Measurements from ENCODE around the gene RPP30.

Gene RPP30

GRCh38 chr10:90845726-90846125, 26.0 kb upstream of the RPP30 start:
- H3K9me3 ChIP-seq (ENCODE audit: insufficient read depth, low read length), result peaks cover 11% of the 10 kb centered on the region
- H3K79me2 ChIP-seq (ENCODE audit: insufficient read depth, low read length), result no peaks in the 10 kb centered on the region
- no peak overlapping the region for H3K4me2 ChIP-seq (ENCODE audit: low read depth, low read length, poor library complexity, severe bottlenecking)
- H2AFZ ChIP-seq (ENCODE audit: low read depth, low read length, severe bottlenecking), result no peak overlapping the region
- no peak overlapping the region for H3K27ac ChIP-seq (ENCODE audit: low read depth, low read length)
- H3K27me3 ChIP-seq (ENCODE audit: low read length), result 0 out of 2 replicates have a peak, but pooled peaks cover 3% of the 10 kb centered on the region
- H3K9ac ChIP-seq (ENCODE audit: low read length), result no peak overlapping the region
- H3K36me3 ChIP-seq (ENCODE audit: low read length), result no peaks in the 10 kb centered on the region
- H4K20me1 ChIP-seq (ENCODE audit: low read depth, low read length), result no peaks in the 10 kb centered on the region
- TF ChIP-seq EZH2phosphoT487 (conservative IDR thresholded peaks at IDR 0.05; ENCODE audit: low read length), result no peak
- TF ChIP-seq CTCF (IDR thresholded peaks at IDR 0.05; ENCODE audit: insufficient read depth, low read length, poor library complexity, severe bottlenecking), result no peak
- H3K9me2 ChIP-seq (replicated peaks; ENCODE audit: insufficient read depth, low read length), result no peaks in the 10 kb centered on the region
- no peak overlapping the region for H3K4me3 ChIP-seq (ENCODE audit: insufficient read depth, low read length, poor library complexity, severe bottlenecking)
- H3F3A ChIP-seq (ENCODE audit: insufficient read depth), result no peaks in the 10 kb centered on the region

GRCh38 chr10:90846746-90847145, 25.0 kb upstream of the RPP30 start:
- H3K4me3 ChIP-seq (ENCODE audit: insufficient read depth, low read length, poor library complexity, severe bottlenecking), result no peak overlapping the region
- H3K27ac ChIP-seq (ENCODE audit: low read depth, low read length), result no peak overlapping the region
- no peaks in the 10 kb centered on the region; the same call in 1 of the 2 replicates for H3K36me3 ChIP-seq (ENCODE audit: low read length)
- H3F3A ChIP-seq (ENCODE audit: insufficient read depth), result no peaks in the 10 kb centered on the region
- no peaks in the 10 kb centered on the region for H3K9me2 ChIP-seq (replicated peaks; ENCODE audit: insufficient read depth, low read length)
- no peak overlapping the region for H3K9ac ChIP-seq (ENCODE audit: low read length)
- peaks cover 16% of the 10 kb centered on the region for H3K9me3 ChIP-seq (ENCODE audit: insufficient read depth, low read length)
- TF ChIP-seq CTCF (IDR thresholded peaks at IDR 0.05; ENCODE audit: insufficient read depth, low read length, poor library complexity, severe bottlenecking), result no peak
- no peak for TF ChIP-seq EZH2phosphoT487 (conservative IDR thresholded peaks at IDR 0.05; ENCODE audit: low read length)
- no peaks in the 10 kb centered on the region for H3K79me2 ChIP-seq (ENCODE audit: insufficient read depth, low read length)
- H4K20me1 ChIP-seq (ENCODE audit: low read depth, low read length), result no peaks in the 10 kb centered on the region
- H2AFZ ChIP-seq (ENCODE audit: low read depth, low read length, severe bottlenecking), result no peak overlapping the region
- H3K4me2 ChIP-seq (ENCODE audit: low read depth, low read length, poor library complexity, severe bottlenecking), result no peak overlapping the region
- 0 out of 2 replicates have a peak, but pooled peaks cover 3% of the 10 kb centered on the region for H3K27me3 ChIP-seq (ENCODE audit: low read length)

- H3K27ac ChIP-seq (ENCODE audit: low read depth, low read length), result no peak overlapping the region
- no peak overlapping the region for H3K9ac ChIP-seq (ENCODE audit: low read length)
- no peak for TF ChIP-seq EZH2phosphoT487 (conservative IDR thresholded peaks at IDR 0.05; ENCODE audit: low read length)
- no peak for TF ChIP-seq CTCF (IDR thresholded peaks at IDR 0.05; ENCODE audit: insufficient read depth, low read length, poor library complexity, severe bottlenecking)
- 0 out of 2 replicates have a peak, but pooled peaks cover 3% of the 10 kb centered on the region for H3K27me3 ChIP-seq (ENCODE audit: low read length)
- H3K4me3 ChIP-seq (ENCODE audit: insufficient read depth, low read length, poor library complexity, severe bottlenecking), result no peak overlapping the region
- peaks cover 16% of the 10 kb centered on the region for H3K9me3 ChIP-seq (ENCODE audit: insufficient read depth, low read length)
- H3K79me2 ChIP-seq (ENCODE audit: insufficient read depth, low read length), result no peaks in the 10 kb centered on the region
- no peak overlapping the region for H2AFZ ChIP-seq (ENCODE audit: low read depth, low read length, severe bottlenecking)
- H3K9me2 ChIP-seq (replicated peaks; ENCODE audit: insufficient read depth, low read length), result no peaks in the 10 kb centered on the region
- H3F3A ChIP-seq (ENCODE audit: insufficient read depth), result no peaks in the 10 kb centered on the region
- no peaks in the 10 kb centered on the region for H4K20me1 ChIP-seq (ENCODE audit: low read depth, low read length)
- H3K36me3 ChIP-seq (ENCODE audit: low read length), result no peaks in the 10 kb centered on the region; the same call in 1 of the 2 replicates
- H3K4me2 ChIP-seq (ENCODE audit: low read depth, low read length, poor library complexity, severe bottlenecking), result no peak overlapping the region
Observed at GRCh38 chr10:90847436-90847835, 24.3 kb upstream of the RPP30 start.

Data from SU-DHL-6 (cell line).